H1 (cell line): ENCODE results near the gene TMEM232. TPM values are rescaled to one million over a fixed set of nuclear protein-coding genes. Genes with fewer than 3 reads are reported as not detected.

ENCODE experiments used
- CTCF ChIA-PET: fragments of 300-600 bp; sonication (Branson Sonifier 250); formaldehyde crosslinking; loops from one replicate; lab custom pipeline; 2021; ENCODE audit not compliant: partially characterized antibody; lab: Charles Lee
- POLR2A ChIA-PET: fragments of 300-600 bp; sonication (Branson Sonifier 250); formaldehyde crosslinking; loops from one replicate; lab custom pipeline; 2021; ENCODE audit warnings: inconsistent platforms; ENCODE audit not compliant: partially characterized antibody; lab: Charles Lee
- DNase-seq, 2 experiments: peaks; one replicate each; pipeline versions ENCODE4 v3.0.0 to v3.0.0-alpha.2; 2010 to 2022; ENCODE audit warnings: low spot score in 2 of 2, low read depth in 1 of 2, mixed read lengths in 1 of 2
- FAIRE-seq: peaks from 2 replicates; lab custom pipeline; 2011; peaks lifted over from hg19 to GRCh38; lab: Jason Lieb, UNC
- H2AFZ ChIP-seq: 2 replicates; pipeline ENCODE4 v1.8.1; 2012; ENCODE audit warnings: low read length, inconsistent platforms
- H2AK5ac ChIP-seq: 2 replicates; pipeline ENCODE4 v1.6.1; 2013; ENCODE audit warnings: low read depth, low read length
- H2BK120ac ChIP-seq: replicated peaks from 2 replicates; pipeline ENCODE3; 2013; ENCODE audit warnings: low read depth, low read length, inconsistent platforms
- H2BK12ac ChIP-seq: 2 replicates; pipeline ENCODE4 v1.6.1; 2013; ENCODE audit warnings: low read depth, low read length
- H2BK15ac ChIP-seq: 2 replicates; pipeline ENCODE4 v1.6.1; 2013; ENCODE audit warnings: low read length
- H2BK20ac ChIP-seq: 2 replicates; pipeline ENCODE4 v1.6.1; 2013; ENCODE audit warnings: low read length
- H2BK5ac ChIP-seq: 2 replicates; pipeline ENCODE4 v1.6.1; 2013; ENCODE audit warnings: low read depth, low read length
- H3K14ac ChIP-seq: 2 replicates; pipeline ENCODE4 v1.6.1; 2013; ENCODE audit warnings: inconsistent platforms; ENCODE audit not compliant: insufficient read length
- H3K18ac ChIP-seq: 2 replicates; pipeline ENCODE4 v1.6.1; 2013; ENCODE audit warnings: low read length; ENCODE audit errors: extremely low read depth
- H3K23ac ChIP-seq: 2 replicates; pipeline ENCODE4 v1.6.1; 2013; ENCODE audit warnings: inconsistent platforms; ENCODE audit not compliant: insufficient read length
- H3K23me2 ChIP-seq: 2 replicates; pipeline ENCODE4 v1.6.1; 2013; ENCODE audit warnings: low read depth, low read length
- H3K27ac ChIP-seq: 2 replicates; pipeline ENCODE4 v1.6.1; 2011; ENCODE audit warnings: low read depth, low read length, inconsistent platforms
- H3K27me3 ChIP-seq, 4 experiments: replicated peaks in 1 of 4; 1 replicate in 1 of 4; 2 replicates in 3 of 4; pipeline versions ENCODE4 v1.6.1 to v1.8.1; 2011 to 2013; ENCODE audit warnings: low read length in 3 of 4, mild to moderate bottlenecking in 3 of 4, inconsistent platforms in 2 of 4, mixed read lengths in 2 of 4, moderate library complexity in 1 of 4; ENCODE audit not compliant: control insufficient read depth in 3 of 4, insufficient read depth in 3 of 4; ENCODE audit errors: extremely low read depth in 1 of 4
- H3K36me3 ChIP-seq, 4 experiments: 2 replicates each; pipeline versions ENCODE4 v1.6.1 to v1.8.1; 2011 to 2013; ENCODE audit warnings: mild to moderate bottlenecking in 4 of 4, low read length in 3 of 4, moderate library complexity in 2 of 4, control low read depth in 1 of 4, inconsistent platforms in 1 of 4; ENCODE audit not compliant: insufficient read depth in 4 of 4, control insufficient read depth in 2 of 4
- H3K4ac ChIP-seq: replicated peaks from 2 replicates; pipeline ENCODE3; 2013; ENCODE audit warnings: low read length, low read depth, mixed read lengths, inconsistent platforms; ENCODE audit not compliant: insufficient read length
- H3K4me1 ChIP-seq, 4 experiments: replicated peaks in 1 of 4; 1 replicate in 1 of 4; 2 replicates in 3 of 4; pipeline versions ENCODE4 v1.6.1 to v1.8.1; 2011 to 2013; ENCODE audit warnings: low read length in 3 of 4, inconsistent platforms in 2 of 4, mixed read lengths in 1 of 4; ENCODE audit not compliant: insufficient read depth in 4 of 4, control insufficient read depth in 3 of 4
- H3K4me2 ChIP-seq, 2 experiments: 2 replicates each; pipeline versions ENCODE4 v1.6.1 to v1.8.1; 2011 to 2013; ENCODE audit warnings: low read depth in 2 of 2, low read length in 2 of 2, control low read depth in 1 of 2, inconsistent platforms in 1 of 2, mild to moderate bottlenecking in 1 of 2; ENCODE audit not compliant: insufficient read depth in 1 of 2
- H3K4me3 ChIP-seq, 4 experiments: fragments of 200-600, 300-600 bp in 1 of 4; sonication (generic), shearing (Covaris generic), sonication (Bioruptor Twin) in 1 of 4; 2 replicates each; pipeline versions ENCODE4 v1.5.1 to v1.8.1; 2011 to 2016; ENCODE audit warnings: low read length in 4 of 4, low read depth in 3 of 4, control low read depth in 2 of 4, inconsistent platforms in 2 of 4, mild to moderate bottlenecking in 2 of 4, mixed read lengths in 1 of 4, moderate library complexity in 1 of 4; ENCODE audit not compliant: insufficient read depth in 2 of 4; ENCODE audit errors: extremely low read depth in 1 of 4
- H3K56ac ChIP-seq: replicated peaks from 2 replicates; pipeline ENCODE3; 2013; ENCODE audit warnings: low read depth, mild to moderate bottlenecking, mixed read lengths, low read length, inconsistent platforms; ENCODE audit not compliant: insufficient read length
- H3K79me1 ChIP-seq: 2 replicates; pipeline ENCODE4 v1.6.1; 2013; ENCODE audit warnings: low read depth, low read length, control low read depth
- H3K79me2 ChIP-seq, 2 experiments: 2 replicates each; pipeline versions ENCODE4 v1.6.1 to v1.8.1; 2012 to 2013; ENCODE audit warnings: low read length in 2 of 2, mild to moderate bottlenecking in 2 of 2, inconsistent platforms in 1 of 2; ENCODE audit not compliant: insufficient read depth in 2 of 2, control insufficient read depth in 1 of 2
- H3K9ac ChIP-seq, 4 experiments: replicated peaks in 1 of 4; 1 replicate in 1 of 4; 2 replicates in 3 of 4; pipeline versions ENCODE4 v1.6.1 to v1.8.1; 2011 to 2013; ENCODE audit warnings: low read depth in 3 of 4, low read length in 3 of 4, control low read depth in 2 of 4, mild to moderate bottlenecking in 2 of 4, moderate library complexity in 2 of 4, inconsistent platforms in 1 of 4; ENCODE audit errors: extremely low read depth in 1 of 4
- H3K9me3 ChIP-seq, 2 experiments: 2 replicates each; pipeline versions ENCODE4 v1.6.1 to v1.8.1; 2012 to 2013; ENCODE audit warnings: mild to moderate bottlenecking in 2 of 2, moderate library complexity in 2 of 2, control low read depth in 1 of 2, inconsistent platforms in 1 of 2, low read depth in 1 of 2, low read length in 1 of 2, mixed read lengths in 1 of 2; ENCODE audit not compliant: insufficient read depth in 2 of 2
- H4K20me1 ChIP-seq, 2 experiments: replicated peaks in 1 of 2; 2 replicates each; pipeline versions ENCODE3 to v1.8.1; 2011 to 2013; ENCODE audit warnings: inconsistent platforms in 2 of 2, low read length in 2 of 2, mild to moderate bottlenecking in 1 of 2; ENCODE audit not compliant: insufficient read depth in 2 of 2, control insufficient read depth in 1 of 2
- H4K5ac ChIP-seq: 2 replicates; pipeline ENCODE4 v1.6.1; 2013; ENCODE audit warnings: low read length, low read depth, mixed read lengths, inconsistent platforms; ENCODE audit not compliant: insufficient read length
- H4K8ac ChIP-seq: 2 replicates; pipeline ENCODE4 v1.8.0; 2013; ENCODE audit warnings: mild to moderate bottlenecking, moderate library complexity, low read length, inconsistent platforms; ENCODE audit not compliant: insufficient read depth; ENCODE audit errors: extremely low read depth
- H4K91ac ChIP-seq: replicated peaks from 2 replicates; pipeline ENCODE3; 2013; ENCODE audit warnings: low read length, mixed read lengths, inconsistent platforms; ENCODE audit not compliant: insufficient read length
- RFX5 ChIP-seq: IDR thresholded peaks from 2 replicates; pipeline ENCODE4 v1.6.1; 2011; ENCODE audit warnings: low read depth, low read length, improper control_type of control experiment, borderline replicate concordance
- SAP30 ChIP-seq: fragments of 300-600 bp; sonication (generic); IDR thresholded peaks from 2 replicates; pipeline ENCODE4 v1.7.1; 2012; ENCODE audit warnings: low read length, moderate library complexity, mild to moderate bottlenecking, inconsistent platforms; ENCODE audit not compliant: insufficient read depth, insufficient replicate concordance
- SP2 ChIP-seq: IDR thresholded peaks from 2 replicates; pipeline ENCODE4 v1.6.1; 2012; ENCODE audit warnings: mild to moderate bottlenecking, low read length, inconsistent platforms
- WGBS, 2 experiments: shearing (Covaris generic) in 1 of 2; methylation state at CpG; one replicate each; pipeline versions ENCODE4 v1.1.6 to v1.1.7; 2013 to 2015; ENCODE audit warnings: low lambda C conversion rate in 2 of 2, mixed read lengths in 2 of 2, inconsistent platforms in 1 of 2, low coverage in 1 of 2, missing lambda C conversion rate in 1 of 2; ENCODE audit not compliant: insufficient replicate concordance in 2 of 2, insufficient coverage in 1 of 2, insufficient read length in 1 of 2; ENCODE audit errors: extremely low coverage in 1 of 2, missing lambda C conversion rate in 1 of 2; 5-methylcytosine and 5-hydroxymethylcytosine counted together
- polyA plus RNA-seq, 7 experiments: library from polyadenylated mRNA; depleted of rRNA in 3 of 7; stranded (reverse) in 5 of 7; unstranded in 2 of 7; fragments of >200 nt in 5 of 7; fragments of 200-250 nt in 2 of 7; gene quantifications; 1 replicate in 5 of 7; 2 replicates in 1 of 7; 4 replicates in 1 of 7; pipeline versions ENCODE4 v1.2.1 to v1.2.3, GENCODE V29; 2011 to 2013; ENCODE audit warnings: missing spikeins in 2 of 7, mixed read lengths in 2 of 7
- total RNA-seq: library from RNA; stranded (reverse); fragmentation: NEBNext Ultra II Directional; extraction: Animal tissue kit (Norgen Biotek cat#: 25700); gene quantifications from 2 replicates; pipeline ENCODE4 v1.2.1, GENCODE V29; 2021

Gene TMEM232
- total and polyA plus RNA-seq, 2 of the 8 experiments (the other 6 are each of a cell fraction or from before 2014, with no cell fraction given) = 0.38 to 1.3 TPM

DNA sequence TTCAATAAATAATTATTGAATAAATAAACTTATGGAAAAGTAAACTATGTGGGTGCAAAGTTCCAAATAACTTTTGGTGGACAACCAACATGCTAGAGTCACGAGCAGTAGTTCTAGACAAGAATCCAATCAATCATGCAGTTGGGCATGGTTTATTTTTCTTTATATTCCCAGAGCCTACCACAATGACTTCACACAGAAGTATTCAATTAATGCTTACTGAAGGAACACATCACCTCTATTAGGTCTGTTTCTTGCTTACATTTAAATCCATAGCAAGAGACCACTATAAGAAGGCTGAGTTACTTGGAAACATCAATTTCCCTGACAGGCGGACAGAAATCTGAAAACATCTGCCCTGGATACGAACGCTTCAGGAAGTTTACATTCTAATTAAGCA lies 214.2 kb downstream of the TMEM232 start:
- no peak overlapping the region for H2AK5ac ChIP-seq
- H3K9ac ChIP-seq = no peak overlapping the region
- no peaks in the 10 kb centered on the region for H4K20me1 ChIP-seq
- H2AFZ ChIP-seq = no peak overlapping the region
- FAIRE-seq (no peak), DNase-seq (no peak)
- no peaks in the 10 kb centered on the region for H3K36me3 ChIP-seq
- H3K4me3 ChIP-seq = no peak overlapping the region
- H3K14ac ChIP-seq = no peak overlapping the region
- peaks cover 0 to 7% (median 2%) of the 10 kb centered on the region in 4 experiments; a peak in 3 of 7 replicates for H3K4me1 ChIP-seq
- H3K4me2 ChIP-seq = no peak overlapping the region
- no peak overlapping the region for H4K5ac ChIP-seq
- H2BK5ac ChIP-seq = no peak overlapping the region
- H2BK120ac ChIP-seq = no peak overlapping the region
- no peak overlapping the region for H3K27ac ChIP-seq
- ChIA-PET POLR2A (interaction anchor here (0.6 kb wide), 1 partner anchor 232 kb away, joined by 3 read pairs; no protein-coding TSS in a partner anchor), CTCF (interaction anchor here (0.6 kb wide), 1 partner anchor 41 kb away, joined by 4 read pairs; no protein-coding TSS in a partner anchor)
- no peak overlapping the region for H4K8ac ChIP-seq
- no peaks in the 10 kb centered on the region for H3K23me2 ChIP-seq
- no peak overlapping the region for H4K91ac ChIP-seq
- no peak overlapping the region for H3K18ac ChIP-seq
- 92% methylated on average over 4 of the region's 4 CpGs; no CpG with 5 or more reads in 1 of the 2 experiments for WGBS, 2 experiments
- H2BK12ac ChIP-seq = no peak overlapping the region
- TF ChIP-seq SP2 (no peak), RFX5 (no peak), SAP30 (no peak)
- no peak overlapping the region for H3K56ac ChIP-seq
- H3K4ac ChIP-seq = no peak overlapping the region
- H3K23ac ChIP-seq = no peak overlapping the region
- no peaks in the 10 kb centered on the region for H3K79me2 ChIP-seq
- H2BK15ac ChIP-seq = no peak overlapping the region
- H3K27me3 ChIP-seq = no peaks in the 10 kb centered on the region
- H3K9me3 ChIP-seq = no peaks in the 10 kb centered on the region
- no peaks in the 10 kb centered on the region for H3K79me1 ChIP-seq
- no peak overlapping the region for H2BK20ac ChIP-seq
